Amniotic epithelial cell (primary cell): Measurements from ENCODE around the gene POLA1.

Experiments
- DNase-seq: peaks from one replicate; pipeline ENCODE4 v3.0.0-alpha.2; 2010; ENCODE audit warnings: low read depth

The POLA1 gene

GRCh38 chrX:25010784-25011588, 317.3 kb downstream of the POLA1 start:
- no peak for DNase-seq

GRCh38 chrX:25011589-25012432, 318.1 kb downstream of the POLA1 start:
- no peak for DNase-seq

GRCh38 chrX:25012433-25012735, 318.7 kb downstream of the POLA1 start:
- DNase-seq, result no peak

GRCh38 chrX:25012793-25013631, 319.3 kb downstream of the POLA1 start:
- DNase-seq, result no peak

- no peak for DNase-seq
These were observed 320.1 kb downstream of the POLA1 start for GRCh38 chrX:25013632-25014365.

- DNase-seq, result no peak
These were observed 320.7 kb downstream of the POLA1 start for GRCh38 chrX:25014366-25014838.

GRCh38 chrX:25015486-25016360, 322.0 kb downstream of the POLA1 start, which contains the start of gene ARX:
Gene ARX (minus strand): TSS chrX:25015965. CDS start chrX:25015737, 228 bp downstream.
- DNase-seq, result peak; percentile 50

GRCh38 chrX:25016361-25016671, 322.6 kb downstream of the POLA1 start:
- no peak for DNase-seq

GRCh38 chrX:25016938-25017598, 323.4 kb downstream of the POLA1 start:
- no peak for DNase-seq

- no peak for DNase-seq
These were observed 324.0 kb downstream of the POLA1 start for GRCh38 chrX:25017667-25018247.

GRCh38 chrX:25018682-25019081, 325.0 kb downstream of the POLA1 start:
- no peak for DNase-seq

GRCh38 chrX:25019707-25020390, 326.1 kb downstream of the POLA1 start:
- no peak for DNase-seq

GRCh38 chrX:25020391-25020904, 326.7 kb downstream of the POLA1 start:
- no peak for DNase-seq

- no peak for DNase-seq
These were observed 327.3 kb downstream of the POLA1 start for GRCh38 chrX:25020905-25021449.

- no peak for DNase-seq
These were observed 329.0 kb downstream of the POLA1 start for GRCh38 chrX:25022499-25023325.

- DNase-seq, result no peak
These were observed 330.2 kb downstream of the POLA1 start for GRCh38 chrX:25023908-25024307.

GRCh38 chrX:25025615-25026014, 331.9 kb downstream of the POLA1 start:
- no peak for DNase-seq

- DNase-seq, result no peak
These were observed 332.9 kb downstream of the POLA1 start for GRCh38 chrX:25026576-25026975.
